HUDEP-2 (cell line): Measurements from ENCODE around the gene PDE8A.
"Not testable (repeated sequence)": the region's sequence is repeated elsewhere in the genome, so short reads cannot be mapped to it uniquely, and the experiment has no call there.

Source experiments
- DNase-seq, 76 experiments: peaks; one replicate each; lab custom pipeline; 2025; ENCODE audit not compliant: unreplicated experiment in 76 of 76; lab: John Stamatoyannopoulos, UW

The PDE8A gene

DNA sequence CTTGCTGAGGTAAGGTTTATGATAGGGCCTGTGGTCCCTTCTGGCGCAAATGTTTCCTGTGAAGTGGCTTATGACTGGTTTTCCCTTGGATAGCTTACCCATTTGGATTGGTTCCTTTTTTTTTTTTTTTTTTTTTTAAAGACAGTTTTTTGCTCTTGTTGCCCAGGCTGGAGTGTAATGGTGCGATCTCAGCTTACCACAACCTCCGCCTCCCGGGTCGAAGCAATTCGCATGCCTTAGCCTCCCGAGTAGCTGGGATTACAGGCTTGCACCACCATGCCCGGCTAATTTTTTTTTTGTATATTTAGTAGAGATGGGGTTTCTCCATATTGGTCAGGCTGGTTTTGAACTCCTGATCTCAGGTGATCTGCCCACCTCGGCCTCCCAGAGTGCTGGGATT, 5.7 kb downstream of the PDE8A start:
- DNase-seq, result not testable (repeated sequence)

DNA sequence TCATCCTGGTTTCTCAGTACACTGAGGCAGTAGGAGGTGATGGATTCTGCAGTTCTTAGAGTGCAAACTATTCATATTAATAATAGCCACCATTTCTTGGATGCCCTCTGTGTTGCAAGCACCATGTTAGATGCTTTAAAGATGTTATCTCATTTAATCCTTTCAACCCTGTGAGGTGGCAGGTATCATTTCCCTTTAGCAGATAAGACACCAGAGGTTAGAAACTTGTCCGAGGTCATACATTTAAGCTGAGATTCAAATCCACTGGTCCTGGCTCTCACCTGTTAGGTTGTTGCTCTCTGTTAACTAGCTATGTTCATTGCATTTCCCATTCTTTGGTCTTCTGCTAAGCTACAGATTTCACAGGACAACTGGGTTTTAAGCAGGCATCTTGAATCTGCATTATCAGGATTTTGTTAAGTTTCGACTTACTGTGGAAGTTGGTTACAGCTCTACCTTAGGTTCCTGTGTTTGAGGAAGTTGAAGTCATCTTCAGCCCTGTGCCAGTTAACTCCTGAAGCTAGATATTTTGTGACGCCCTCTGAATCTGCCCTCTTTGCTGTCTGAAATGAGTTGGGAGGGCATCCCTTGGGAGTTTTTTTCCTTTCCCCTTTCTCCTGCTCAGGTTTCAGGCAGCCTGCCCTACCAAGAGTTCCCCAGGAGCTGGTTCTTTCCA, 6.4 kb downstream of the PDE8A start:
- no peak for DNase-seq

DNA sequence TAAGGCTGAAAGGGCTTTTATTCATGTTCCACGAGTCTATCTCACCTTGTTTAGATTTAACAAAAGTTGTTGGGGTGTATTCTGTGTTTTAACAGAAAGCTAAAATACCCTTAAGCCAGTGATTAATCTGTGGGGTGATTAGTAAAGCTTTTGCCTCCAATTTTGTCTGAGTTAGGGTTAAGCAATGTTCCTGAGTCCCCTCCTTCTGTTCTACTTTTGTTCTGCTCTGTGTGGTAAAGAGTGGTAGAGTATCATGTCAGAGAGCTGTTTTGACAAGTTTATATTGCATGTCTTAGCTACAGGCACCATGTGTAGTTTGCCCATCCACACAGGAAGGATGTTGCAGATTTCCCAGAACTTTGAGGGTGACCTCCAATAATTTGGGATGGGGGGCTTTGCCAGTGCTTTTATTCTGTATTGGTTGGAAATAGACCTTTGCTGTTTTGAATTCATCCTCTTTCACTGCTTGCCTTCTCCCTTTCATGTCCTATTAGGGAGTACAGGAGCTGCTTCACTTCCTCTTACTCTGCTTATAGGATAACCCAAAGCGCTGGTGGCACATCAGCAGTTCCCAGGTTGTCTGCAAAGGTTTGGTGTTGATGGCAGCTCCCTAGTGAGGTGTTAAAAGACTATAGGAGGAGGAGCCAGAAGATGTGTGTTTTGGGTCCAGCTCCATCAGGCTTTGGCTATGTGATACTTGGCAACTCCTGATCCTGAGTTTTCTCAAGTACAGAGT, 7.4 kb downstream of the PDE8A start:
- DNase-seq, result no peak

DNA sequence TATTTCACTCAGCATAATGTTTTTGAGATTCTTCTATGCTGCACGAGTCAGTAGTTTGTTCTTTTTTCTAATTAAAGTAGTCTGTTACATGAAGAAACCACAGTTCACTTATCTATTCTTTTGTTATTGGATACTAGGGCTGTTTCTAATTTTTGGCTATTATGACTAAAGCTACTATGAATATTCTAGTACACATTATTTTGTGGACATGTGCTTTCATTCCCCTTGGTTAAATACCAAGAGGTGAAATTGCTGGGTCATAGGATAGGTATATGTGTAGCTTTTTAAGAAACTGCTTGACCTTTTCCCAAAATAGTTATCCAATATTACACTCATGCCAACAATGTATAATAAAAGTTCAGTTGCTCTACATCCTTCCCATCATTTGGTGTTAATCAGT, 8.9 kb downstream of the PDE8A start:
- no peak for DNase-seq

DNA sequence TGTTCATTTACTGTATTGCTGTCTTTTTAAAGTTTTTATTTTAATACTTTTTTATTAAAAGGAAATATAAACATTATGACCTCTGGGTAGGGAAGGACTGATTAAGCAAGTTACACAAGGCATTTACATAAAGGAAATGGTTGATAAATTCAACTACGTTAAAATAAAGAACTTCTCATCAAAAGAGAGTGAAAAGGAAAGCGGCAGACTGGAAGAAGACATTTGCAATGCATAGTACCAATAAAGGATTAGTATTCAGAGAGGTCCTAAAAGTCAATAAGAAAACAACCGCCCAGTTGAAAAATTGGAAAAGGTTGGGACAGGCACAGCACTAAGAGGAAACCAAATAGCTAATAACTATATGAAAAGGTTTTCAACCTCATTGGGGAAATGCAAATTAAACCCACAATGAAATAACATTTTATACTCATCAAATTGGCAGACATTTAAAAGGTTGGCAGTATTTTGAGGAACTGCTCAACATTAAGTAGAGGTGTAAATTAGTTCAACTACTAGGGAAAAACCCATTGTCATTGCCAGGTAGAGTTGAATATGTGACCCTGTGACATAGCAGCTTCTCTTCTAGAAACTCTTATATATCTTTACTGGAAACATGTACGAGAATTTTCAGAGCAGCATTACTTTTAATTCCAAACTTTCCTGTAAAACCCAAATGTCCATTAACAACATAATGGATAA, 9.5 kb downstream of the PDE8A start:
- DNase-seq, result no peak

DNA sequence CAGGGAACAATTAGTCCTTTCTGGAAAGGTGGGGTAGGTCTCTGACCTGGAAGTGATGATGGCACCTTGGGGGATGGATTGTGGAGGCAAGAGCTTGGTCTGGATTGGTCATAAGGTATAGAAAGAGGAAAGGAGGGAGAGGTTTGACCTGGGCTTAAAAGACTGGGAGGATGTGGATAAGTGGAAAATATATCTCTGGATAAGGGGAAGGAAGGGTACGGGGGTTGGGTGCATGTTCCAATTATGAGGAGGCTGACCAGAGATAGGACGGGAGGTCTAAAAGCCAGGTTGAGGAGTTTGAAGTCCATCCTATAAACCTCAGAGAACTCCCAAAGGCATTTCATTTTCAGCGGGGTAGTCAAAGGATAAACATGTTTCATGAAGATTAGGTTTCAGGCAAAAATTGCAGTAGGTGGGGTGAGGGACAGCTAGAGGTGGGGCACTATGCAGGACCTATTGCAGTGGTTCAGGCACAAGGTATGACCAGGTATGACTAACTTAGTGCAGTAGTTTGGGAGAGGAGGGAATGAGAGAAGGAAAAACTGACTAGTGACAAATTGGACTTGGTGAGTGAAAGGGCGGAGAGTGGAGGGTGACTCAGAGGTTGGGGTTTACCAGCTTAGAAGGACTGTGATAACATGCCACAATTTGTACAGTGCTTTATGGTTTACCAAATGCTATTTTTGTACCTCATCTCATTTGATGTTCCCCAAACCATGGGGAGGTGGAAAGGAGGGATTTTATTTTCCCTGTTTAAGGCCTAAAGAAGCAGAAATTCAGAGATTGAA, 10.7 kb downstream of the PDE8A start:
- peak in 5 of 76 experiments; percentile 7 to 24 (median 12) for DNase-seq

DNA sequence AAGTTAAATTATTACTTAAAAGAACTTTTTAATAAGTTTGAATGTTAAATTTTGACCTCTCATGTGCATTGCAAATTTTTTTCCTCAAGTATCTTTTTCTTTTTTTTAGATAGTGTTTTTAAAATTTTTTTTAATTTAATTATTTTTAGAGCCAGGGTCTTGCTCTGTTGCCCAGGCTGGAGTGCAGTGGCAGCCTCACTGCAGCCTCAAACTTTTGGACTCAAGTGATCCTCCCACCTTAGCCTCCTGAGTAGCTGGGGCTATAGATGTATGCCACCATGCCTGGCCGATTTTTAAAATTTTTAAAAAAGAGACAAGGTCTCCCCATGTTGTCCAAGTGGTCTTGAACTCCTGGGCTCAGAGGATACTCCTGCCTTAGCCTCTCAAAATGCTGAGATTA, 14.4 kb downstream of the PDE8A start:
- DNase-seq, result no peak

DNA sequence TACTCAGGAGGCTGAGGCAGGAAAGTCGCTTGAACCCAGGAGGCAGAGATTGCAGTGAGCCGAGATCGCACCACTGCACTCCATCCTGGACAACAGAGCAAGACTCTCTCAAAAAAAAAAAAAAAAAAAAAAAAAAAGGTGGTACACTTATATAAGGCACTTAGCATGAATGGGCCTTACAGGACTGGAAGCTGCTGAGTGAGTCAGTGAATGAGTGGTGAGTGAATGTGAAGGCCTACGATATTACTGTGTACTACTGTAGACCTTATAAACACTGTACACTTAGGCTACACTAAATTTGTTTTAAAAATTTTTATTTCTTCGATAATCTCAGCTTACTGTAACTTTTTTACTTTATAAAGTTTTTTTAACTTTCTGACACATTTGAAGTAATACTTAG, 15.1 kb downstream of the PDE8A start:
- DNase-seq, result not testable (repeated sequence)

DNA sequence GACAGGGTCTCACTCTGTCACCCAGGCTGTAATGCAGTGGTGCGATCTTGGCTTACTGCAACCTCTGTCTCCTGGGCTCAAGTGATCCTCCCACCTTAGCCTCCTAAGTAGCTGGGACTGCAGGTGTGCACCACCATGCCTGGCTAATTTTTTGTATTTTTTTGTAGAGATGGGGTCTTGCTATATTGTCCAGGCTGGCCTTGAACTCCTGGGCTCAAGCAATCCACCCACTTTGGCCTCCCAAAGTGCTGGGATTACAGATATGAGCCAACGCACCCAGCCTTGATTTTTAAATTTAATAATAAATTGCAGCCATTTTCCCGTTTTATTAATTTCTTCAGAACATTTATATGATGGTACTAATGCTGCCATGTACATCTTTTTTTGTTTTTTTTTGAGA, 15.6 kb downstream of the PDE8A start:
- DNase-seq, result not testable (repeated sequence)

DNA sequence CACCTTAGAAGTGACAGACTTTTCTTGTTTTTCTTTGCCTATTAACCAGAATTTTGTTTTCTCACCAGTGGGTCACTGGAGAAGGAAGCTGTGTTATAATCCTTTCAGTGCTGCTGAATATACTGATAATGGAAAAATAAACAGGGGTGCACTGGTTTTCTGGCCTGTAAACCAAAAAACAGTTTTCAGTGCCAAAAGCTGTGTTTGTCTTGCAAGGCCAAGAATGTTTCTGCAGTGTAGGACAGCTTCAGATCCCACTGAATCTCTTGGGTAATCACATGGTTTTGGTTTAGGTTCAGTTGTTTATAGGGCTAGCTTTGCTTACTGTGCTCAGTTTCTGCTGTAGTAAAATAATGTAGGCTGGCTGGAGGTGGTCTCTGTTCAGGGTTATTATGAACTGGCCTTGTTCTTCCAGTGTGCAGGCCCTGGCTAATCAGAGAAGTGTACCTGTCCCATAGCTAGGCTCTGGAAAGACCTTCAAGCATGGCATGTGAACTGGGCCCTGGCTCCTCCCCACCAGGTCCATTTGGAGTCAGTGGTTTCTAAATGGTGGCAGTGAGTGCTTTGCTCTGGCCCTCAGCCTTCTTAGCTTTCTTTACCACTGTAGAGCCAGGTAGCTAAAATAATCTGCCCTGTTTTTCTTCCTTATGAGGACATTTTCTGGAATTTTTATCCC, 18.7 kb downstream of the PDE8A start:
- no peak for DNase-seq

DNA sequence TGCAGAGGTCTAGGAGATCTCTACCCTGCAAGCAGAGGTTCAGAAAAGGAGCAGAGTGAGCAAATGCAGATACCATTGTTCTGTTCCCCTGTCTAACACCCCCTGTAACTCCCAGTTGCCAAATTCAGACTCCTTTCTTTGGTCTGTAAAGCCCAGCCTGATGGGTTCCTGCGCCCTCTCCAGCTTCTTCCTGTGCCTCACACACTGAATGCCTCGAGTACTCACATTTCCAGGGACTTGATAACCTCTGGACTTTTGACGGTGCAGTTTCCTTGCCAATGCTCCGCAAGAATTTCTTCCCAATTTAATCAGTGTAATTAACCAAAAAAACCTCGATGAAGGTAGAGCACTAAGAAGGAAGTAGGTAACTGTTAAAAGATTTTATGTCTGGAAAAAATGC, 19.3 kb downstream of the PDE8A start:
- no peak for DNase-seq

DNA sequence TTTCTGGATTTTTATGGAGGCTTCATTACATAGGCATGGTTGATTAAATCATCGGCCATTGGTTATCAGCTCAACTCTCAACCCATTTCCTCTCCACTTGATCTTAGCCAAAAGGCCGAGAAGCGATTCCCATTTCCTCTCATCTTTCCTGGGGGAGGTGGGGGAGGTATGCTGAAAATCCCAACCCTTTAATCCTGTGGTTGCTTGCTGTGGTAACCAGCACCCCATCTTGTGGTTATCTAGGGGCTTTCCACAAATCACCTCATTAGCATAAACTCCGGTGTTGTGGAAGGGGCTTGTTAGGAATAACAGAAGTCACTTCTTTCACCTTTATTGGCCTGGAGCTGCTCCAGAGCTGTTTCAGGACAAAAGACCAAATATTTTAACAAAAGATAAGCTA, 20.9 kb downstream of the PDE8A start:
- no peak for DNase-seq

DNA sequence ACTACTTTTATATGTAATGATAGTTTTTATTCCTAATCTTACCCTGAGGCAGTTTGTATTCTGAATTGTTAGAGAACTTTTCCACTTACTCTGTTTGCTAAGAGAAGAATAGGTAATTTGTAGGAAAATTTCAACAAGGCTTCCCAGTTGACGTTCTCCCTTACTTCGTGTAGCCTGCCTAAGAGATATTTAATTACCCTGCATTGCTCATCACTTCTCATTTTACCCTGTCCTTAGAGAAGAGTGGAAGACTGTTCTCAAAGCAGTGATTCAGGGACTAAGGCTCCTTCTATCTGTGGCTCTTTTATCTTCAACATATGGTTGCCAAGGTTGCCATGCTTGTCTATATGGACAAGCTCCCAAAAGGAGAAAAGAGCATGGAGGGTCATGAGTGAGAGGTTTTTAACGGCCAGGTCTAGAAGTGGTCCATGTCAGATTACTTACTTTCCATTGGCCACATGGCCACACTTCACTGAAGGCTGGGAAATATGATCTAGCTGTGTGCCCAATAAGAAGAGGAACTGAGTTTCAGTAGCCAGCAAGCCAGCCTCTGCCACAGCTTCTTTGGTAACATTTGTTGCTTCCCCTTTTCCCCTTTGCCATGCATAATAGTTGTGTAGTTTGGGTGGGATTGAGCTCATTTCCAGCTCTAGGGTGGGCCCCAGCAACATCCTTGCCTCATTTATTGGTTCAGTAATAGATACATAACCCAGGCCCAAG, 22.1 kb downstream of the PDE8A start:
- DNase-seq, result no peak

DNA sequence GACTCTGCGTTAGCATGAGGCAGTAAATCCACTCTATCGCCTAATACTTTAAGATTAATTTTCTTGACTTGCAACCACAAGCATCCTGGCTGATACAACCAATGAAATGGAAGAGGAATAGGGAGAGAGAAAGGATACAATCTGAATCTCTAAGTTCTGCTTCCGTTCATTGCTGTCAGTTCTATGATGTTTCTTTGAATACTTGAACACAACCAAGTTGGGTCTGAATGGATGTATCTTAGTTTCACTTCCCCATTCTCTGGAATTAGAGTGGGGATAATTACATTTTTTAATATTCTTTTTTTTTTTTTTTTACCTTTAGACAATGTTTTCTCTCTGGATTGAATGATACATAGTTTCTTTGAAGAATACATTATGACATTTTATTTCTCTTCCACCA, 22.9 kb downstream of the PDE8A start:
- no peak for DNase-seq

DNA sequence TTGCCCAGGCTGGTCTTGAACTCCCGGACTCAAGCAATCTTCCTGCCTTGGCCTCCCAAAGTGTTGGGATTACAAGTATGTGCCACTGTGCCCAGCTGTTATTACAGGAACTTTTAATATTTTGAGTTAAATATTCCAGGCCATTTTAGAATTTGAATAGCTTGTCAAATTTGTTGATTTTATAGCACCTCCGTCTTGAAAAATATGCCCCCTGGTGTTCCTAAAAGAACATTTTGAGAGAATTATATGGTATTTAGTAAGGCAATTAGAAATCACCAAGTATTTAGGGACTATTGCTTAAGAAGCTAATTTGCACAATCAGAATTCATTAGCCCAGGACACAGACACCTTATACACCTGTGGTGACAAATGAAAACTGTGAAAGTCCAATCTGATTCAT, 23.7 kb downstream of the PDE8A start:
- no peak for DNase-seq

DNA sequence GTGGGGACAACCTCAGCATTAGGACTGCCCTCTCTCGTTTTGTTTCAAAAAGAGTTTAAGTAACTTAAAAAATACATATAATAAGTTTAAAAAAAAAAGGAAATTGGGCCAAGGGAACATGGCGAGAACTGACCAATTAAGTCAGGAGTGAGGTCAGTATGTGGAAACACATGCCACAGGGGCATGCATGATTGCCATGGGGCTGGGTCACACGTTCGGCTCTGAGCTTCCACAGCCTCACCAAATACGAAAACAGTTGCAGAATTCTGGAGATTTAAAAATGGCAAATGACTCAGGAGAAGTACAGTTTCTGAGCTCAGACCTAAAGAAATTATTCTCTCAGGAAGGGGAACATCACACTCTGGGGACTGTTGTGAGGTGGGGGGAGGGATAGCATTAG, 24.1 kb downstream of the PDE8A start:
- no peak for DNase-seq

DNA sequence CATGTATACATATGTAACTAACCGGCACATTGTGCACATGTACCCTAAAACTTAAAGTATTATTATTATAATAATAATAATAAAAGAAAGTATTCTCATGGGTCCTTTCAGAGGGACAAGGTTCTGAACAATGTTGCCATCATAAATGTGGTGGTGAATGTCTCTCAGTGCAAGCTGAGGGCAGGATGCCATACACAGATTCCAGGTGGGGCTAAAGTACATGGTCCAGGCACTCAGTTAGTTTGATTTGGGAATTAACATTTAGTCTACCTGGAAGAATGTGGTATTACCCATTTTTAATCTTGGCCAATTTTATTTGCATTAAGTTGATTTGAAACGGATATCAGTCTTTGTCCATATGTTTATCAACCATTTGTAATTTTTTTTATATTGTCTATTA, 24.5 kb downstream of the PDE8A start:
- no peak for DNase-seq

DNA sequence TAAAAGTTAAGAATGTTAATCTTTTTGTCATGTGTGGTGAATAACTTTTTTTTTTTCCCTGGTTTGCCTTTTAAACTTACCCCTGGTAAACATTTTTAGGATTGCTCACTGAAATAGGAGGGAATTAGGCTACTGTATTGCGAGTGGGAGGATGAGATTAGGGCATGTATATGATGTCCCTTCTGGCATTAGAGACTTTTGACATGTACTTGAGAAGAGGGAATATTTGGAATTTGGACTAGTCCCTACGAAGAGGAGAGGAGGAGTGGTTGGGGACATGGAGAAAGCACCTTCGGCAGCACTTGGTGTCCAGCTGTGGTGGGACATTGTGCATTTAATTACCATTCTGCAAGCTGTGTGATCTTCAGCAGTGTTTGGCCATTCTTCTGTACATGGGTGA, 25.0 kb downstream of the PDE8A start:
- no peak for DNase-seq

DNA sequence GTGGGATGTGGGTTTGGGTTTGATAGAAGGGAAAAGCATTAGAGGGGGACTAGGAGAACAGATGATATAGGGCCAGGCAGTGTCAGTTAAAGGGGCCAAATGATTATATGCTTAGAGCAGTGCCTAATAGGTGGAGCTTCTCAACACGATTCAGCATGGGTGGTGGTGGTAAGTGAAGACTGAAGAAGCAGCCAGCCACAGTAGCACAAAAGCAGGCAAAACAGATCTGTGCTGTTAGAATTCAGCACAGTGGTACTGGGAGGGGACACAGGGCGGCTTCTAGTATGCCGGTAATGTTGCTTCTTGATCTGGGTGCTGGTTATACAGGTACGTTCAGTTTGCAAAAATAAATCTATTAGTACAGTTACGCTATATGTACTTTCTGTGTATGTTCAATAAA, 25.5 kb downstream of the PDE8A start:
- no peak for DNase-seq
